ENCODE measurements around the gene ST3GAL3. TPM values are rescaled to one million over a fixed set of nuclear protein-coding genes. Genes with fewer than 3 reads are reported as not detected.

ST3GAL3 gene
- total RNA-seq, 1 donor from 2014 or later, result 24.4 TPM

DNA sequence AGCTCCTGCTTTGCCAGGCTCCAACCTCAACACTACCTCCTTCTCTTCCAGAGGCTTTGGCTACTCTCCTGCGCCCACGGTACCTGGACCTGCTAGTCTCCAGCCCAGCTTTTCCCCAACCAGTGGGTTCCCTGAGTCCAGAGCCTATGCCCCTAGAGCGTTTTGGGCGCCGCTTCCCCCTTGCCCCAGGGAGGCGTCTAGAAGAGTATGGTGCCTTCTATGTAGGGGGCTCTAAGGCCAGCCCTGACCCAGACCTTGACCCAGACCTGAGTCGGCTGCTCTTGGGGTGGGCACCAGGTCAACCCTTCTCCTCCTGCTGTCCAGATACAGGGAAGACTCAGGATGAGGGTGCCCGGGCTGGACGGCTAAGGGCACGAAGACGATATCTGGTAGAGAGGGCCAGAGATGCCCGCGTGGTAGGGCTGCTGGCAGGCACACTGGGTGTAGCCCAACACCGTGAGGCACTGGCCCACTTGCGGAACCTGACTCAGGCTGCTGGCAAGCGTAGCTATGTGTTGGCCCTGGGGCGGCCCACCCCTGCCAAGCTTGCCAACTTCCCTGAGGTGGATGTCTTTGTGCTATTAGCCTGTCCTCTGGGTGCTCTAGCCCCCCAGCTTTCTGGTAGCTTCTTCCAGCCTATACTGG, 264.1 kb downstream of the ST3GAL3 start:
- Mint-ChIP-seq H3K27me3 (no peaks in the 10 kb centered on the region), H3K9me3 (no peaks in the 10 kb centered on the region), H3K36me3 (peaks cover 6% of the 10 kb centered on the region), H3K4me1 (ENCODE audit: unreplicated experiment) (peaks cover 30% of the 10 kb centered on the region), H3K4me3 (peak overlapping the region; percentile 96), H3K27ac (no peak overlapping the region)
- DNase-seq (ENCODE audit: extremely low spot score, unreplicated experiment), result no peak
- TF ChIP-seq, protein P1, sequence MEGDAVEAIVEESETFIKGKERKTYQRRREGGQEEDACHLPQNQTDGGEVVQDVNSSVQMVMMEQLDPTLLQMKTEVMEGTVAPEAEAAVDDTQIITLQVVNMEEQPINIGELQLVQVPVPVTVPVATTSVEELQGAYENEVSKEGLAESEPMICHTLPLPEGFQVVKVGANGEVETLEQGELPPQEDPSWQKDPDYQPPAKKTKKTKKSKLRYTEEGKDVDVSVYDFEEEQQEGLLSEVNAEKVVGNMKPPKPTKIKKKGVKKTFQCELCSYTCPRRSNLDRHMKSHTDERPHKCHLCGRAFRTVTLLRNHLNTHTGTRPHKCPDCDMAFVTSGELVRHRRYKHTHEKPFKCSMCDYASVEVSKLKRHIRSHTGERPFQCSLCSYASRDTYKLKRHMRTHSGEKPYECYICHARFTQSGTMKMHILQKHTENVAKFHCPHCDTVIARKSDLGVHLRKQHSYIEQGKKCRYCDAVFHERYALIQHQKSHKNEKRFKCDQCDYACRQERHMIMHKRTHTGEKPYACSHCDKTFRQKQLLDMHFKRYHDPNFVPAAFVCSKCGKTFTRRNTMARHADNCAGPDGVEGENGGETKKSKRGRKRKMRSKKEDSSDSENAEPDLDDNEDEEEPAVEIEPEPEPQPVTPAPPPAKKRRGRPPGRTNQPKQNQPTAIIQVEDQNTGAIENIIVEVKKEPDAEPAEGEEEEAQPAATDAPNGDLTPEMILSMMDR (conservative IDR thresholded peaks at IDR 0.05), result no peak

DNA sequence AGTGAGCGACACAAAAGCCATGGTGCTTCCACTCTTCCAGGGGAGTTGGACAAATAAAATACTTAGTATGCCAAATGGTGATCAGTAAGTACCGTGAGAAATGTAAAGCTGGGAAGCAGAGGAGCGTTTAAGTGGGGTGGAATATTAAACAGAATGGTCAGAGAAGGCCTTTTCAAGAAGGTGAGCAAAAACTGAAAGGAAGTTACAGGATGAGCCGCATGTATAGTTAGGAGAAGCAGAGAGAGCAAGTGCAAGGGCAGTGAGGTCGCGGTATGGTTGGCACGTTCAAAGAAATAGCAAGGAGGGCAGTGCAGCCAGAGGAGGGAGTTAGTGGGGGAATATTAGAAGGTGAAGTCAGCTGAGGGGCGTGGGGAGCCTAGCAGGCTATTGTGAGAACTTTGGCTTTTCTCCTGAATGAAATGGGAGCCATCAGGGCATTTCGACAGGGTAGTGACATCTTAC, 266.7 kb downstream of the ST3GAL3 start:
- peak overlapping the region; percentile 95 for H3K27ac Mint-ChIP-seq
- no peaks in the 10 kb centered on the region for H3K9me3 Mint-ChIP-seq
- no peaks in the 10 kb centered on the region for H3K27me3 Mint-ChIP-seq
- no peak for DNase-seq (ENCODE audit: extremely low spot score, unreplicated experiment)
- H3K4me1 Mint-ChIP-seq (ENCODE audit: unreplicated experiment), result peaks cover 50% of the 10 kb centered on the region
- H3K36me3 Mint-ChIP-seq, result peaks cover 26% of the 10 kb centered on the region
- H3K4me3 Mint-ChIP-seq, result peak overlapping the region; percentile 95
- TF ChIP-seq, protein P1 (conservative IDR thresholded peaks at IDR 0.05), result no peak

DNA sequence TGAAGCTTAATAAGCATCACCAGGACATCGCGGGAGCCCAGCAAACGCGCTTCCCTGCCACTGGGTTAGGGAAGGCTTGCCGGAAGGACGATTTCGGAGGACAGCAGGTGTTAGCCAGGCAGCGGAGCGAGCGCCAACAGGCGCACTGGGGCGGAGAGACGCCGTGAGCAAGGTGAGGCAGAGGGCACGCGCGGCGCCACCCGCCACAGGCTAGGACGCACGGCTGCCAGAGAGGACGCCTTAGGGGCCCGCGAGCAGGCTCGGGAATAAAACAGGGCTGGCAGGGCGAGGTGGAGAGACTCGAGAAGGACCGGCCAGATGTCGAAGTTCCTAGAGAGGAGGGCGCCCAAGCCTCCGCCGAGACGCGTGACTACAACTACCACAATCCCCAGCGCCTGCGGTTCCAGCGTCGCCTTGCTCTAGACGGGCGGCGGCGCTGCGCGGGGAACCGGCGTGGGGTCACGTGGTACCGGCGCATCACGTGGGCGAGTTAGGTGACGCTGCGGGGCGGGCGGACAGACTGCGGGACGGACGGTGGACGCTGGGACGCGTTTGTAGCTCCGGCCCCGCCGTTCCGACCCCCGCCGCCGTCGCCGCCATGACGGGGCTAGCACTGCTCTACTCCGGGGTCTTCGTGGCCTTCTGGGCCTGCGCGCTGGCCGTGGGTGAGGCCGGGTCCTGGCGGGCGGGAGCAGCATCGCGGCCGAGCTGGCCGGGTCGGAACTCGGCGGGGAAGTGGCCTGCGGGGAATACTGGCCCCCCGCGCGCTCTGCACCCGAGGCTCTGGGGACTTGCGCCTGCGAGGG, 267.3 kb downstream of the ST3GAL3 start, which contains the start of gene ATP6V0B:
Gene ATP6V0B (plus strand): TSS at position 518 of the 806 bp plus-strand sequence. CDS start 81 bp downstream, at position 599.
- H3K27ac Mint-ChIP-seq, result peak within 1 kb of the TSS; percentile 95
- peak within 1 kb of the TSS; percentile 95 for H3K4me3 Mint-ChIP-seq
- peaks cover 24% of the 10 kb centered on the region for H3K36me3 Mint-ChIP-seq

DNA sequence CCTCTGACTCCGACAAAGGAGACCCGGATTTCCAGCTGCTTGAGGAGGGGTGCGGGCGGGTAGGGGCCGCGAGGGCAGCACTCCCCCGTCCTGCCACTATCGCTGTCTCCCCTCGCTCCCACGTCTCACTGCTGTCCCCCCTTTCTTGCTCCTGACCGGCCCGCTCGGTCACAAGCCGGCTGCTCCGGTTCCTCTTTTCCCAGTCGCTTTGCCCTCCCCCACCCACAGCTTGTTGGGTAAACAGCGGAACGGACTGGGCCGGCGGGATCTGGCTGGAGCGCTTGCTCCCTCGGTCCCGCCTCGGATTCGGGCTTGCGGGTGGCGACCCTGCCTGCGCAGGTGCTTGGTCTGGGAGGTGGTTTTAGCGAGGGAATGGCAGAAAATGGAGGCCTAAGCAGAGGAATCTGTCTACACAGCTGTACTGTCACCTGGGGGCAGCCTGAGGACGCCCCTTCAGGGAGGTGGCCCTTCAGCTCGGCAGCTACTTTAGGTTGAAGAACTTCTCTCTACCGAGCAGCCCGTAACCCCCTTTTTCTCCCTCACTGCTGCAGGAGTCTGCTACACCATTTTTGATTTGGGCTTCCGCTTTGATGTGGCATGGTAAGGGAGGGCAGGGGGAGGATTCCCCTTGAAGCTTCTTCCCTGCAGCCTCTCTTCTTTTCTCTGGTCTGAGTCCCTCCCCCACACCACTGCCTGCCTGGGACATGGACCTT, 268.1 kb downstream of the ST3GAL3 start:
- peak overlapping the region; percentile 95 for H3K4me3 Mint-ChIP-seq
- peaks cover 47% of the 10 kb centered on the region for H3K4me1 Mint-ChIP-seq (ENCODE audit: unreplicated experiment)
- peaks cover 23% of the 10 kb centered on the region for H3K36me3 Mint-ChIP-seq
- no peaks in the 10 kb centered on the region for H3K9me3 Mint-ChIP-seq
- H3K27ac Mint-ChIP-seq, result peak overlapping the region; percentile 77
- DNase-seq (ENCODE audit: extremely low spot score, unreplicated experiment), result no peak
- no peaks in the 10 kb centered on the region for H3K27me3 Mint-ChIP-seq
- TF ChIP-seq, protein P1 (conservative IDR thresholded peaks at IDR 0.05), result peak; percentile 14

More for the DNA sequence above, 267.3 kb downstream of the ST3GAL3 start, which contains the start of gene ATP6V0B:
- Mint-ChIP-seq H3K27me3 (no peaks in the 10 kb centered on the region), H3K4me1 (ENCODE audit: unreplicated experiment) (peaks cover 47% of the 10 kb centered on the region), H3K9me3 (no peaks in the 10 kb centered on the region)
- TF ChIP-seq, protein P1 (conservative IDR thresholded peaks at IDR 0.05), result peak; percentile 60
- peak; percentile 96 for DNase-seq (ENCODE audit: extremely low spot score, unreplicated experiment)

DNA sequence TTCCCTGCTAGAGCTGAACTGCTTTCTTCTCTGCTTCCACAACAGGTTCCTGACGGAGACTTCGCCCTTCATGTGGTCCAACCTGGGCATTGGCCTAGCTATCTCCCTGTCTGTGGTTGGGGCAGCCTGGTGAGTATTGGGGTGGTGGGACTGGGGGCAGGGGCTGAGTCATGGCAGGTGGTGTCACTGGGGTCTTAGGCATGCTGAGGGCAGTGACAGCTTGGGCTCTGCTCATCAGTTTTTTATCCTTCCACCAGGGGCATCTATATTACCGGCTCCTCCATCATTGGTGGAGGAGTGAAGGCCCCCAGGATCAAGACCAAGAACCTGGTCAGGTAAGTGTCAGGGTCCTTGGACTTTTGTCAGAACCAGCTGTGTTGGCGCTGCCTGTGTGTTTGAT, 268.7 kb downstream of the ST3GAL3 start:
- DNase-seq (ENCODE audit: extremely low spot score, unreplicated experiment), result no peak
- TF ChIP-seq, protein P1 (conservative IDR thresholded peaks at IDR 0.05), result no peak
- Mint-ChIP-seq H3K27ac (peak overlapping the region; percentile 77), H3K36me3 (peaks cover 27% of the 10 kb centered on the region), H3K9me3 (no peaks in the 10 kb centered on the region), H3K4me1 (ENCODE audit: unreplicated experiment) (peaks cover 47% of the 10 kb centered on the region), H3K27me3 (no peaks in the 10 kb centered on the region), H3K4me3 (peak overlapping the region; percentile 95)
